ENCODE measurements around the gene WFS1.

Gene WFS1

GRCh38 chr4:6252051-6252450 is 17.6 kb upstream of the WFS1 start:
- Histone ChIP-seq H3K27ac (ENCODE audit: low read length) (no peak overlapping the region), H3K4me1 (ENCODE audit: control insufficient read depth in 1 of 2, insufficient read depth in 2 of 2, low read length in 2 of 2) (no peaks in the 10 kb centered on the region), H3K36me3 (ENCODE audit: control insufficient read depth in 1 of 2, insufficient read depth in 2 of 2, low read length in 2 of 2) (no peaks in the 10 kb centered on the region), H3K9me3 (ENCODE audit: control insufficient read depth in 1 of 2, low read length in 2 of 2) (peaks cover 0 to 3% of the 10 kb centered on the region in 2 donors), H3K27me3 (ENCODE audit: low read depth, low read length) (no peaks in the 10 kb centered on the region), H3K4me3 (ENCODE audit: low read depth in 1 of 2, low read length in 2 of 2) (no peak overlapping the region)

GRCh38 chr4:6253111-6253510 is 16.5 kb upstream of the WFS1 start:
- peaks cover 0 to 3% of the 10 kb centered on the region in 2 donors for H3K9me3 ChIP-seq (ENCODE audit: control insufficient read depth in 1 of 2, low read length in 2 of 2)
- no peak overlapping the region for H3K27ac ChIP-seq (ENCODE audit: low read length)
- no peaks in the 10 kb centered on the region for H3K36me3 ChIP-seq (ENCODE audit: control insufficient read depth in 1 of 2, insufficient read depth in 2 of 2, low read length in 2 of 2)
- no peaks in the 10 kb centered on the region for H3K27me3 ChIP-seq (ENCODE audit: low read depth, low read length)
- H3K4me3 ChIP-seq (ENCODE audit: low read depth in 1 of 2, low read length in 2 of 2), result no peak overlapping the region
- H3K4me1 ChIP-seq (ENCODE audit: control insufficient read depth in 1 of 2, insufficient read depth in 2 of 2, low read length in 2 of 2), result no peaks in the 10 kb centered on the region

- H3K9me3 ChIP-seq (ENCODE audit: control insufficient read depth in 1 of 2, low read length in 2 of 2), result peaks cover 0 to 3% of the 10 kb centered on the region in 2 donors
- H3K4me1 ChIP-seq (ENCODE audit: control insufficient read depth in 1 of 2, insufficient read depth in 2 of 2, low read length in 2 of 2), result no peaks in the 10 kb centered on the region
- no peak overlapping the region for H3K27ac ChIP-seq (ENCODE audit: low read length)
- no peaks in the 10 kb centered on the region for H3K27me3 ChIP-seq (ENCODE audit: low read depth, low read length)
- no peak overlapping the region for H3K4me3 ChIP-seq (ENCODE audit: low read depth in 1 of 2, low read length in 2 of 2)
- no peaks in the 10 kb centered on the region for H3K36me3 ChIP-seq (ENCODE audit: control insufficient read depth in 1 of 2, insufficient read depth in 2 of 2, low read length in 2 of 2)
Measured at GRCh38 chr4:6253961-6254360, 15.7 kb upstream of the WFS1 start.

- H3K27me3 ChIP-seq (ENCODE audit: low read depth, low read length), result no peaks in the 10 kb centered on the region
- no peak overlapping the region for H3K27ac ChIP-seq (ENCODE audit: low read length)
- peaks cover 0 to 3% of the 10 kb centered on the region in 2 donors for H3K9me3 ChIP-seq (ENCODE audit: control insufficient read depth in 1 of 2, low read length in 2 of 2)
- H3K36me3 ChIP-seq (ENCODE audit: control insufficient read depth in 1 of 2, insufficient read depth in 2 of 2, low read length in 2 of 2), result no peaks in the 10 kb centered on the region
- no peaks in the 10 kb centered on the region for H3K4me1 ChIP-seq (ENCODE audit: control insufficient read depth in 1 of 2, insufficient read depth in 2 of 2, low read length in 2 of 2)
- no peak overlapping the region for H3K4me3 ChIP-seq (ENCODE audit: low read depth in 1 of 2, low read length in 2 of 2)
Measured at GRCh38 chr4:6256141-6256540, 13.5 kb upstream of the WFS1 start.

- H3K27me3 ChIP-seq (ENCODE audit: low read depth, low read length), result no peaks in the 10 kb centered on the region
- no peak overlapping the region for H3K4me3 ChIP-seq (ENCODE audit: low read depth in 1 of 2, low read length in 2 of 2)
- H3K9me3 ChIP-seq (ENCODE audit: control insufficient read depth in 1 of 2, low read length in 2 of 2), result peaks cover 0 to 3% of the 10 kb centered on the region in 2 donors
- no peaks in the 10 kb centered on the region for H3K4me1 ChIP-seq (ENCODE audit: control insufficient read depth in 1 of 2, insufficient read depth in 2 of 2, low read length in 2 of 2)
- no peaks in the 10 kb centered on the region for H3K36me3 ChIP-seq (ENCODE audit: control insufficient read depth in 1 of 2, insufficient read depth in 2 of 2, low read length in 2 of 2)
- H3K27ac ChIP-seq (ENCODE audit: low read length), result no peak overlapping the region
Measured at GRCh38 chr4:6257247-6258025, 12.2 kb upstream of the WFS1 start.

- Histone ChIP-seq H3K4me1 (ENCODE audit: control insufficient read depth in 1 of 2, insufficient read depth in 2 of 2, low read length in 2 of 2) (no peaks in the 10 kb centered on the region), H3K27ac (ENCODE audit: low read length) (no peak overlapping the region), H3K27me3 (ENCODE audit: low read depth, low read length) (no peaks in the 10 kb centered on the region), H3K4me3 (ENCODE audit: low read depth in 1 of 2, low read length in 2 of 2) (no peak overlapping the region), H3K9me3 (ENCODE audit: control insufficient read depth in 1 of 2, low read length in 2 of 2) (peaks cover 0 to 3% of the 10 kb centered on the region in 2 donors), H3K36me3 (ENCODE audit: control insufficient read depth in 1 of 2, insufficient read depth in 2 of 2, low read length in 2 of 2) (no peaks in the 10 kb centered on the region)
Measured at GRCh38 chr4:6258026-6258360, 11.7 kb upstream of the WFS1 start.

- Histone ChIP-seq H3K27ac (ENCODE audit: low read length) (no peak overlapping the region), H3K4me3 (ENCODE audit: low read depth in 1 of 2, low read length in 2 of 2) (no peak overlapping the region), H3K9me3 (ENCODE audit: control insufficient read depth in 1 of 2, low read length in 2 of 2) (peaks cover 0 to 3% of the 10 kb centered on the region in 2 donors), H3K27me3 (ENCODE audit: low read depth, low read length) (no peaks in the 10 kb centered on the region), H3K4me1 (ENCODE audit: control insufficient read depth in 1 of 2, insufficient read depth in 2 of 2, low read length in 2 of 2) (no peaks in the 10 kb centered on the region), H3K36me3 (ENCODE audit: control insufficient read depth in 1 of 2, insufficient read depth in 2 of 2, low read length in 2 of 2) (no peaks in the 10 kb centered on the region)
Measured at GRCh38 chr4:6258741-6259140, 10.9 kb upstream of the WFS1 start.

GRCh38 chr4:6259886-6260285 is 9.8 kb upstream of the WFS1 start:
- Histone ChIP-seq H3K4me3 (ENCODE audit: low read depth in 1 of 2, low read length in 2 of 2) (no peak overlapping the region), H3K27ac (ENCODE audit: low read length) (no peak overlapping the region), H3K4me1 (ENCODE audit: control insufficient read depth in 1 of 2, insufficient read depth in 2 of 2, low read length in 2 of 2) (no peaks in the 10 kb centered on the region), H3K9me3 (ENCODE audit: control insufficient read depth in 1 of 2, low read length in 2 of 2) (peaks cover 0 to 3% of the 10 kb centered on the region in 2 donors), H3K27me3 (ENCODE audit: low read depth, low read length) (no peaks in the 10 kb centered on the region), H3K36me3 (ENCODE audit: control insufficient read depth in 1 of 2, insufficient read depth in 2 of 2, low read length in 2 of 2) (no peaks in the 10 kb centered on the region)

GRCh38 chr4:6262176-6262575 is 7.5 kb upstream of the WFS1 start:
- H3K4me3 ChIP-seq (ENCODE audit: low read depth in 1 of 2, low read length in 2 of 2), result no peak overlapping the region
- no peaks in the 10 kb centered on the region for H3K9me3 ChIP-seq (ENCODE audit: control insufficient read depth in 1 of 2, low read length in 2 of 2)
- H3K36me3 ChIP-seq (ENCODE audit: control insufficient read depth in 1 of 2, insufficient read depth in 2 of 2, low read length in 2 of 2), result no peaks in the 10 kb centered on the region
- no peak overlapping the region for H3K27ac ChIP-seq (ENCODE audit: low read length)
- H3K27me3 ChIP-seq (ENCODE audit: low read depth, low read length), result no peaks in the 10 kb centered on the region
- no peaks in the 10 kb centered on the region for H3K4me1 ChIP-seq (ENCODE audit: control insufficient read depth in 1 of 2, insufficient read depth in 2 of 2, low read length in 2 of 2)

- Histone ChIP-seq H3K4me3 (ENCODE audit: low read depth in 1 of 2, low read length in 2 of 2) (no peak overlapping the region), H3K27ac (ENCODE audit: low read length) (no peak overlapping the region), H3K27me3 (ENCODE audit: low read depth, low read length) (no peaks in the 10 kb centered on the region), H3K9me3 (ENCODE audit: control insufficient read depth in 1 of 2, low read length in 2 of 2) (no peaks in the 10 kb centered on the region), H3K36me3 (ENCODE audit: control insufficient read depth in 1 of 2, insufficient read depth in 2 of 2, low read length in 2 of 2) (no peaks in the 10 kb centered on the region), H3K4me1 (ENCODE audit: control insufficient read depth in 1 of 2, insufficient read depth in 2 of 2, low read length in 2 of 2) (no peaks in the 10 kb centered on the region)
Measured at GRCh38 chr4:6262847-6263487, 6.7 kb upstream of the WFS1 start.

GRCh38 chr4:6263526-6264224 is 6.0 kb upstream of the WFS1 start:
- no peak overlapping the region for H3K4me3 ChIP-seq (ENCODE audit: low read depth in 1 of 2, low read length in 2 of 2)
- H3K27ac ChIP-seq (ENCODE audit: low read length), result no peak overlapping the region
- no peaks in the 10 kb centered on the region for H3K36me3 ChIP-seq (ENCODE audit: control insufficient read depth in 1 of 2, insufficient read depth in 2 of 2, low read length in 2 of 2)
- no peaks in the 10 kb centered on the region for H3K9me3 ChIP-seq (ENCODE audit: control insufficient read depth in 1 of 2, low read length in 2 of 2)
- H3K27me3 ChIP-seq (ENCODE audit: low read depth, low read length), result no peaks in the 10 kb centered on the region
- H3K4me1 ChIP-seq (ENCODE audit: control insufficient read depth in 1 of 2, insufficient read depth in 2 of 2, low read length in 2 of 2), result no peaks in the 10 kb centered on the region
